HepG2 (cell line): ENCODE measurements around the gene PLCB1. TPM values are rescaled to one million over a fixed set of nuclear protein-coding genes. Genes with fewer than 3 reads are reported as not detected.

Source experiments
- ATAC-seq: fragments of 200-7000 bp; cut with Tn5 transposase; 3 replicates; pipeline ENCODE4 v1.9.1; 2020; ENCODE audit warnings: mild to moderate bottlenecking, moderate library complexity
- BruUV-seq: library from RNA; stranded (reverse); fragments of 400-500 nt; replicated peaks from 2 replicates; lab custom pipeline; 2021; lab: Mats Ljungman, UMichigan
- CTCF ChIA-PET: fragments of 300-600 bp; formaldehyde crosslinking; extraction: SDS; loops from one replicate; lab custom pipeline; 2021; ENCODE audit warnings: low total read pairs, inconsistent platforms, low intra/inter-chr PET ratio; lab: Yijun Ruan, JAX
- POLR2A ChIA-PET: fragments of 350-600 bp; sonication (Branson Sonifier 250); formaldehyde crosslinking; loops from one replicate; lab custom pipeline; 2020; ENCODE audit warnings: antibody characterized with exemption, inconsistent platforms; lab: Yijun Ruan, JAX
- DNase-seq: peaks from one replicate; pipeline ENCODE4 v3.0.0-alpha.2; 2015; ENCODE audit warnings: low spot score
- FAIRE-seq: peaks from 3 replicates; lab custom pipeline; 2011; peaks lifted over from hg19 to GRCh38; lab: Jason Lieb, UNC
- H2AFZ ChIP-seq: one replicate; pipeline ENCODE4 v1.6.1; 2011; ENCODE audit warnings: low read length, inconsistent platforms
- H3K27ac ChIP-seq: fragments of 300-600 bp; 3 replicates; pipeline ENCODE4 v1.8.0; 2011; ENCODE audit warnings: mixed run types, mild to moderate bottlenecking, mixed read lengths, low read length, inconsistent platforms; ENCODE audit not compliant: insufficient read depth; ENCODE audit errors: extremely low read length
- H3K27me3 ChIP-seq, 2 experiments: fragments of 200-600 bp in 1 of 2; 2 replicates in 1 of 2; 3 replicates in 1 of 2; pipeline versions ENCODE4 v1.6.0 to v1.8.0; 2011; ENCODE audit warnings: low read length in 2 of 2, mild to moderate bottlenecking in 2 of 2, moderate library complexity in 2 of 2, inconsistent platforms in 1 of 2; ENCODE audit not compliant: insufficient read depth in 2 of 2, control insufficient read depth in 1 of 2
- H3K36me3 ChIP-seq, 2 experiments: fragments of 200-600 bp in 1 of 2; replicated peaks in 1 of 2; 2 replicates in 1 of 2; 3 replicates in 1 of 2; pipeline versions ENCODE4 v1.5.1 to v1.8.0; 2011; ENCODE audit warnings: low read length in 2 of 2, inconsistent platforms in 1 of 2; ENCODE audit not compliant: insufficient read depth in 2 of 2, control insufficient read depth in 1 of 2
- H3K4me1 ChIP-seq: 2 replicates; pipeline ENCODE4 v1.5.1; 2012; ENCODE audit warnings: low read length, inconsistent platforms; ENCODE audit not compliant: insufficient read depth
- H3K4me2 ChIP-seq: 2 replicates; pipeline ENCODE4 v1.6.0; 2011; ENCODE audit warnings: low read depth, low read length, inconsistent platforms
- H3K4me3 ChIP-seq, 3 experiments: fragments of 200-600 bp in 1 of 3; sonication (generic), shearing (Covaris generic) in 1 of 3; replicated peaks in 1 of 3; 2 replicates each; pipeline ENCODE4 v1.5.1; 2011 to 2016; ENCODE audit warnings: low read length in 3 of 3, inconsistent platforms in 2 of 3, low read depth in 2 of 3, mild to moderate bottlenecking in 2 of 3, control low read depth in 1 of 3, mixed read lengths in 1 of 3; ENCODE audit not compliant: insufficient read depth in 1 of 3
- H3K79me2 ChIP-seq: one replicate; pipeline ENCODE4 v1.6.1; 2011; ENCODE audit warnings: low read length, inconsistent platforms; ENCODE audit not compliant: insufficient read depth
- H3K9ac ChIP-seq: 2 replicates; pipeline ENCODE4 v1.6.0; 2011; ENCODE audit warnings: mild to moderate bottlenecking, low read depth, low read length, inconsistent platforms; ENCODE audit not compliant: insufficient read depth
- H3K9me3 ChIP-seq: 2 replicates; pipeline ENCODE4 v1.5.1; 2012; ENCODE audit warnings: mild to moderate bottlenecking, low read length
- H4K20me1 ChIP-seq: 2 replicates; pipeline ENCODE4 v1.6.0; 2011; ENCODE audit warnings: inconsistent platforms, mild to moderate bottlenecking, low read length, moderate library complexity; ENCODE audit not compliant: insufficient read depth
- ARID3A ChIP-seq: IDR thresholded peaks from 2 replicates; pipeline ENCODE4 v1.6.1; 2012; ENCODE audit warnings: low read depth, low read length, improper control_type of control experiment
- ARNT2 ChIP-seq: sonication (generic); formaldehyde crosslinking; IDR thresholded peaks from 2 replicates; pipeline ENCODE4 v1.8.0; 2022; ENCODE audit warnings: mild to moderate bottlenecking, low read depth, missing genetic modification reagents, moderate library complexity
- CBX2 ChIP-seq, 2 experiments: fragments of 200-600 bp in 1 of 2; sonication (generic); formaldehyde crosslinking in 1 of 2; IDR thresholded peaks; 2 replicates each; pipeline versions ENCODE4 v1.7.0 to v1.8.1; 2018 to 2022; ENCODE audit warnings: low read depth in 2 of 2, low read length in 1 of 2, mild to moderate bottlenecking in 1 of 2, missing genetic modification reagents in 1 of 2
- HBP1 ChIP-seq: IDR thresholded peaks from 2 replicates; pipeline ENCODE4 v1.6.1; 2016; ENCODE audit warnings: low read depth, control low read depth
- ZBTB38 ChIP-seq: sonication (generic); formaldehyde crosslinking; IDR thresholded peaks from 2 replicates; pipeline ENCODE4 v1.5.1; 2020; ENCODE audit warnings: mild to moderate bottlenecking, missing genetic modification reagents
- ZNF10 ChIP-seq: sonication (generic); formaldehyde crosslinking; IDR thresholded peaks from 2 replicates; pipeline ENCODE4 v1.4.0; 2020; ENCODE audit warnings: mild to moderate bottlenecking, low read depth, missing genetic modification reagents, borderline replicate concordance
- ZNF501 ChIP-seq: sonication (generic); formaldehyde crosslinking; IDR thresholded peaks from 2 replicates; pipeline ENCODE4 v1.5.1; 2020; ENCODE audit warnings: mild to moderate bottlenecking, moderate library complexity, missing genetic modification reagents
- WGBS: methylation state at CpG from one replicate; pipeline ENCODE4 v1.1.6; 2017; ENCODE audit warnings: low lambda C conversion rate; 5-methylcytosine and 5-hydroxymethylcytosine counted together
- in situ Hi-C: cut with HindIII; loops from 2 replicates; pipeline ENCODE4 v1.10.0; 2017; ENCODE audit warnings: low pct_unique_long_range_greater_than_20kb; ENCODE audit not compliant: extremely low pct_ligation_motif_present
- intact Hi-C: fragments of 100-400 bp; cut with micrococcal nuclease; formaldehyde crosslinking; loops from one replicate; pipeline ENCODE4 v1.10.0; 2022; ENCODE audit not compliant: unreplicated experiment
- polyA plus RNA-seq, 8 experiments: library from polyadenylated mRNA; depleted of rRNA in 3 of 8; stranded (reverse) in 7 of 8; unstranded in 1 of 8; fragments of >200 nt; fragmentation: Illumina TruSeq in 4 of 8; extraction: Trizol in 4 of 8; gene quantifications; 2 replicates each; pipeline versions ENCODE4 v1.2.1 to v1.2.3, GENCODE V29; 2011 to 2016; ENCODE audit warnings: low read depth in 4 of 8, missing spikeins in 1 of 8, mixed read lengths in 1 of 8; ENCODE audit not compliant: insufficient read depth in 1 of 8
- total RNA-seq, 5 experiments: library from RNA; depleted of rRNA; stranded (reverse); fragments of >200 nt; fragmentation: Illumina TruSeq; extraction: Trizol; gene quantifications; 2 replicates each; pipeline ENCODE4 v1.2.3, GENCODE V29; 2016; ENCODE audit warnings: low read depth in 1 of 5

The PLCB1 gene
- total and polyA plus RNA-seq, 2 of the 13 experiments (the other 11 are each of a cell fraction or from before 2014, with no cell fraction given): 42.4 to 55.9 TPM

- 97% methylated on average over 2 of the region's 2 CpGs for WGBS
- H3K36me3 ChIP-seq: peaks cover 2% of the 10 kb centered on the region in 2 experiments; a peak in 2 of 5 replicates
- in situ Hi-C loops (no loop called here), intact Hi-C loops (loop anchor here (10.0 kb wide), 1 partner anchor 105 kb away; no protein-coding TSS in a partner anchor)
- DNase-seq (no peak), FAIRE-seq (no peak), ATAC-seq (no peak)
- H3K27ac ChIP-seq: no peak overlapping the region
- no peaks in the 10 kb centered on the region for H3K9me3 ChIP-seq
- H2AFZ ChIP-seq: no peak overlapping the region
- H4K20me1 ChIP-seq: no peaks in the 10 kb centered on the region
- no peaks in the 10 kb centered on the region for H3K27me3 ChIP-seq
- ChIA-PET CTCF (no interaction called here), POLR2A (no interaction called here)
- peaks cover 31% of the 10 kb centered on the region for H3K4me1 ChIP-seq
- TF ChIP-seq ARNT2 (CRISPR knock-in tag) (no peak), CBX2 (IDR thresholded peaks at IDR 0.05; ENCODE audit: low read depth, low read length) (no peak), CBX2 (CRISPR knock-in tag; IDR thresholded peaks at IDR 0.05; ENCODE audit: low read depth) (no peak), HBP1 (CRISPR knock-in tag) (no peak), ZNF501 (CRISPR knock-in tag) (no peak), ZBTB38 (no peak)
- no peak overlapping the region for H3K4me3 ChIP-seq
- no TSS peak for BruUV-seq
- H3K79me2 ChIP-seq: peaks cover 12% of the 10 kb centered on the region
- H3K4me2 ChIP-seq: no peak overlapping the region
- no peak overlapping the region for H3K9ac ChIP-seq
Measured at GRCh38 chr20:8360035-8360434, 228.0 kb downstream of the PLCB1 start.

- BruUV-seq: no TSS peak
- no peak overlapping the region for H3K27ac ChIP-seq
- intact Hi-C loops: loop anchor here (10.0 kb wide), 1 partner anchor 106 kb away; no protein-coding TSS in a partner anchor
- ATAC-seq (0 out of 3 replicates have a peak, but pooled peaks have one; percentile 16), DNase-seq (no peak), FAIRE-seq (no peak)
- TF ChIP-seq ARID3A: 0 out of 2 replicates have a peak, but pooled peaks have one; percentile 37
- no peak for TF ChIP-seq ZNF10 (CRISPR knock-in tag)
- POLR2A ChIA-PET: no interaction called here
- no peak overlapping the region for H3K4me2 ChIP-seq
- H3K4me3 ChIP-seq: no peak overlapping the region
- no peaks in the 10 kb centered on the region for H3K9me3 ChIP-seq
- CTCF ChIA-PET: no interaction called here
- WGBS: 92% methylated on average over 5 of the region's 5 CpGs
- no peaks in the 10 kb centered on the region for H4K20me1 ChIP-seq
- no peaks in the 10 kb centered on the region for H3K27me3 ChIP-seq
- no peak overlapping the region for H2AFZ ChIP-seq
- H3K79me2 ChIP-seq: peaks cover 16% of the 10 kb centered on the region
- H3K9ac ChIP-seq: no peak overlapping the region
- peaks cover 35% of the 10 kb centered on the region for H3K4me1 ChIP-seq
- H3K36me3 ChIP-seq: peaks cover 2% of the 10 kb centered on the region in 2 experiments; a peak in 2 of 5 replicates
- in situ Hi-C loops: no loop called here
Measured at GRCh38 chr20:8361006-8361652, 229.1 kb downstream of the PLCB1 start.
